ENCODE measurements around the gene RALGPS1. TPM values are rescaled to one million over a fixed set of nuclear protein-coding genes. Genes with fewer than 3 reads are reported as not detected.

The RALGPS1 gene
- total RNA-seq, 2 experiments from 2014 or later = 4.8 to 5.1 TPM

DNA sequence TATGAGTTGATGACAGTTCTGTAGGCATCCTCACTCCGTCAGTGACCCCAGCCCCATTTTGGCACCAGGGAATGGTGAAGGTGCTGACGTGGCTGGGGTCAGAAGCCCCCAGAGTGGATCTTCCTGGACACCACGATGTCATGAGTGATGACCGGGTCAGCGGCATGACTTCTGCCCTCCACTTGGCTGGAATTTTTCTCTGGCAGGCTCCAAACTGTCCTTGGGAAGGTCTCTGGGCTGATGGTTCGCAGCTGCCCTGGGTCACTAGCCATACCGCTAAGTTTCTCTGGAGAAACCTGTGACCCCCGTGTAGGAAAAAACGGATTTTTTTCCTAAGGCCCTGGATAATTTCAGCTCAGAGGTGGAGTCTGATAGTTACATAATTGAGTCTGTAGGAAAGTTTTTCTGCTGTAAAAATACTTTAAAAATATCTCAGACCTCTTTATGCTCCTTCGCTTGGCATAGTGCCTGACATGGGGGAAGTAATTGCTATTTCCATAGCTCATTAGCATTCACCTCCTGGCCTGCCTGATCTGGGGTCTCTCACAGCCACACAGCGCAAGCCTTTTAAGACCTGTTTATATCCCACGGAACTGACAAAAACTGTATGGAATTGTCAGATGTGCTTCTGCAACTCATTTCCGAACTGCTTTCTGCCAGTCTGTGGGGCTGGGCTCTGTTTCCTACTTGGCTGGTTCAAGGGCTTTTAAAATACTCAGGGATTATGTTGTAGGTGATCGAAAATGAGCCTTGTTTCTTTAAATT, 138.7 kb downstream of the RALGPS1 start:
- Mint-ChIP-seq H3K4me1 (peaks cover 13% of the 10 kb centered on the region), H3K9me3 (no peaks in the 10 kb centered on the region), H3K4me3 (no peak overlapping the region), H3K27me3 (peaks cover 1% of the 10 kb centered on the region), H3K36me3 (no peaks in the 10 kb centered on the region), H3K27ac (no peak overlapping the region)
- DNase-seq (no peak), ATAC-seq (ENCODE audit: low read depth) (no peak)
- POLR2A ChIA-PET = no interaction called here

DNA sequence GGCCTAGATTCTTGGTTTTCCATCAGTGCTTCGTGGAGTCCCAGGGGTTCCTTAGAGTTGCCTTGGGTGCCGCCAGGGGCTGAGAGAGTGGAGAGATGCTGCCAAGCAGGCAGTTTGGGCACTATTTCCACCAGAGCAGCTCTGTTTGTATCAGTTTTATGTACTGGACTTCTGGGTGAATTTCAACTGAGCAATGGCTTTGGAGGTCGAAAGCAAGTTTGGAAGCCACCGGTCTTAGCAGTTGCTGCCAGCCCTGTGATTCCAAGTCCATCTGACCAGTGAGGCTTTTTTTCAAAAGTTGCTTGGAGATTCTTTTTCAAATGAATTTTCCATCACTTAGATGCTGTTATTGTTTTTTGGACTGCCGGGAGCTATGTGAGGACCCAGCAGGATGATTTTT, 139.4 kb downstream of the RALGPS1 start:
- Mint-ChIP-seq H3K36me3 (no peaks in the 10 kb centered on the region), H3K27ac (no peak overlapping the region), H3K4me1 (peaks cover 13% of the 10 kb centered on the region), H3K4me3 (no peak overlapping the region), H3K9me3 (no peaks in the 10 kb centered on the region), H3K27me3 (peaks cover 1% of the 10 kb centered on the region)
- ATAC-seq (ENCODE audit: low read depth) = no peak
- no peak for DNase-seq
- POLR2A ChIA-PET = no interaction called here

DNA sequence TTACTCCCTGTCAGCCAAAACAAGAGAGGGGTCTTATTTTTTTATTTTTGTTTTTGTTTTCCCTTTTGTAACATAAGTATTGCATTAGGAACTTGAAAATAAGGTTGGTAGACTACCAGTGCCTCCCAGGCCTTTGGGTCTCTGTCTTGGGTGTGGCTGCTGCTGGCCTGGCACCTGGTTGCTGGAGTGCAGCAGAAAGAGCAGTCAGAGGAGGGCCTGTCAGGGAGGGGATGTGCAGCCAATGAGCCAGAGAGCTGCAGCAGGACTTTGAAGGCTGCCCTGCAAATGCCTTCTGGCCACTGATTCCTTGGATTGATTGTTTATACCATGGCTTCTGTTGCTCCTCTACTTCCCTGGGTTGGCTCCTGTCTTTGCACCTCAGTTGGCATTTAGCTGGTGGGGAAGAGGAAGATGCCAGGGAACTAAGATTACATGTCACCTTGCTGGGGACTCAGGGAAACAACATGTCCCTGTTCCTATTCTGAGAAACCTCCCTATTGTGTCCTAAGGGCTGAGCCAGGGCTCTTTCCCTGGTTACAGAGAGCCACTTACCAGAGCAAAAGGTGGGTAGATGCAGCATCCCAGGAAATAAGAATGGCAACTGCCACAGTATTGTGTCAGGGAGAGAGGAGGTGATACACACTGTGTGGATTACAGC, 141.3 kb downstream of the RALGPS1 start:
- Mint-ChIP-seq H3K4me3 (no peak overlapping the region), H3K36me3 (no peaks in the 10 kb centered on the region), H3K9me3 (no peaks in the 10 kb centered on the region), H3K27ac (no peak overlapping the region), H3K27me3 (peaks cover 1% of the 10 kb centered on the region), H3K4me1 (peaks cover 9% of the 10 kb centered on the region)
- POLR2A ChIA-PET = no interaction called here
- DNase-seq (no peak), ATAC-seq (ENCODE audit: low read depth) (no peak)

DNA sequence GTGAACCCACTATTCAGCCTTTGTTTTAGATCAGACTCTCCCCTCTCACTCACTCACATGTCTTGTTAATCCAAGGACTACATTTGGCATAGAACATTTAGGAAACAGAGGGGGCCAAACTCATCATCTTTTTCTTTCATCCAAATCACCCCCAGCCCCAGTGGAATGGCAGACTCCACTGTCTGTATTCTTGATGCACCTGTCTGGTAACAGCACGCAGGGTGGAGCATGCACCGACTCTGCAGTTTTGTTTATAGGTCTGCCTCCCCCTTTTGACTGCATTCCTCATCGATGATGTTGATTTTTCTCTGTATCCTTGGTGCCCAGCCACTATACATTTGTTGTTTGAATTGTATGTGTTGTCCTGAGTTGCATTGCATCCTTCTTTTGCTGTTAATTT, 141.9 kb downstream of the RALGPS1 start:
- Mint-ChIP-seq H3K9me3 (no peaks in the 10 kb centered on the region), H3K4me3 (no peak overlapping the region), H3K36me3 (no peaks in the 10 kb centered on the region), H3K27ac (no peak overlapping the region), H3K27me3 (peaks cover 1% of the 10 kb centered on the region), H3K4me1 (peaks cover 9% of the 10 kb centered on the region)
- ATAC-seq (ENCODE audit: low read depth) (no peak), DNase-seq (no peak)
- POLR2A ChIA-PET = interaction anchor here (1.1 kb wide), 1 partner anchor 13 kb away, joined by 3 read pairs; no protein-coding TSS in a partner anchor

DNA sequence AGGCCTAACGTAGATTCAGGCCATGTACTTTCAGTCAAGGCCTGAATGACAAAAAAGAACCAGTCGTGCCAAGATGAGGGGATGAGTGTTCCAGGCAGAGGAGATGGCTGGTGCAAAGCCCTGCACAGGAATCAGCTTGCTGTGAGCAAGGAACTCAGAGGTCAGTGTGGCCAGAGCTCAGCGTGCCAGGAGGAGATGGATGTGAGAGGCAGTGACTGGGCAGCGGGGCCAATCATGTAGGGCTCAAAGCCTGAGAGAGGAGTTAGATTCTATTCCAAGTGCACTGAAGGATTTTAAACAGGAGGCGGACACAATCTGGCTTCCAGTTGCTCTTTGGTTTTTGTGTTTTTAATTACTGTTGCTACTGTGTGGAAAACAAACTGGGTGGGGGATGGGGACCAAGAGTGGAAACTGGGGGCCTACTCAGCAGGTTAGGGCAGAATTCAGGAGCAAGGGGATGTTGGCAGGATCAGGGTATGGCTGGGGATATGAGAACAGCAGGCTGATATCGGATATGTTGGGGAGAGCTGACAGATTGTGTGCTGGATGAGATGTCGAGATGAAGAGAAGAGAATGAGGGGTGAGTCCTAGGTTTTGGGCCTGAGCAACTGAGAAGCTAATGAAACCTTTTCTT, 143.5 kb downstream of the RALGPS1 start:
- Mint-ChIP-seq H3K4me3 (no peak overlapping the region), H3K27ac (peak overlapping the region; percentile 19), H3K36me3 (no peaks in the 10 kb centered on the region), H3K27me3 (peaks cover 1% of the 10 kb centered on the region), H3K4me1 (peaks cover 9% of the 10 kb centered on the region), H3K9me3 (no peaks in the 10 kb centered on the region)
- POLR2A ChIA-PET = no interaction called here
- DNase-seq (no peak), ATAC-seq (ENCODE audit: low read depth) (no peak)

DNA sequence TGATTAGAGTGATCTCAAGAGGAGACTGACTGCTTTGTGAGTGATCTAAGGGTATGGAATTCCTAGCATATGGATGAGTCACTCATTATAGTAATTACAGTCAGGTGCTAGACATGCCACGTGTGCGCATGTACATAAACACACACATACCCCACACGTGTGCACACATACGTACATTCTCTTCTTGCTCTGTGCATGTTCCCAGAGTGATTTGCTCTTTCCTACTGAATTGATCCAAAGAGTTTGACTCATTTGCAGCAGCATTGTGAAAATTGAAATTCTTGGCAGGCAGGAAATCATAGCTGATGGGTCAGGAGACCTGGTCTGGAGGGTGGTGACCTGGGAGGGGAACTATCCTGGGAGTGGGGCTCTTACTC, 144.1 kb downstream of the RALGPS1 start:
- Mint-ChIP-seq H3K27ac (no peak overlapping the region), H3K4me3 (no peak overlapping the region), H3K9me3 (no peaks in the 10 kb centered on the region), H3K36me3 (no peaks in the 10 kb centered on the region), H3K4me1 (peaks cover 9% of the 10 kb centered on the region), H3K27me3 (peaks cover 1% of the 10 kb centered on the region)
- DNase-seq (no peak), ATAC-seq (ENCODE audit: low read depth) (no peak)
- POLR2A ChIA-PET = no interaction called here

DNA sequence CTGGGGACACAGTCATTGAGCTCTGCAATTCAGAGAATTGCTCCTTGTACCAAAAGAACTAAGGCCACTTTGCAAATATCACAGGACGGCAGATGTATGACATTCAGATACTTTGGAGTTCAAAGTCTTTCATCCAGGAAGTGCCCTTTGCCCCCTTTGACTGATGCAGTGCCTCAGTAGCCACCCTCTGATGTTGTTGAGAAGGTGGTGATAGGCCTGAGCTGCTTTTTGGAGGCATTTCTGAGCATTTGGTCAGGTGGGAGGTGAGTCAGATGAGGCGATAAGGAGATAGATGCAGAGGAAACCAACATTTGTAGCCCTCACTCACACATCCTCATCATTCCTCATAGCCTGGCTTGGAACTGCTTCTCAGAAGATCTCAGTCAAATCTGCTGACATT, 144.4 kb downstream of the RALGPS1 start:
- no peak for DNase-seq
- no peaks in the 10 kb centered on the region for H3K9me3 Mint-ChIP-seq

DNA sequence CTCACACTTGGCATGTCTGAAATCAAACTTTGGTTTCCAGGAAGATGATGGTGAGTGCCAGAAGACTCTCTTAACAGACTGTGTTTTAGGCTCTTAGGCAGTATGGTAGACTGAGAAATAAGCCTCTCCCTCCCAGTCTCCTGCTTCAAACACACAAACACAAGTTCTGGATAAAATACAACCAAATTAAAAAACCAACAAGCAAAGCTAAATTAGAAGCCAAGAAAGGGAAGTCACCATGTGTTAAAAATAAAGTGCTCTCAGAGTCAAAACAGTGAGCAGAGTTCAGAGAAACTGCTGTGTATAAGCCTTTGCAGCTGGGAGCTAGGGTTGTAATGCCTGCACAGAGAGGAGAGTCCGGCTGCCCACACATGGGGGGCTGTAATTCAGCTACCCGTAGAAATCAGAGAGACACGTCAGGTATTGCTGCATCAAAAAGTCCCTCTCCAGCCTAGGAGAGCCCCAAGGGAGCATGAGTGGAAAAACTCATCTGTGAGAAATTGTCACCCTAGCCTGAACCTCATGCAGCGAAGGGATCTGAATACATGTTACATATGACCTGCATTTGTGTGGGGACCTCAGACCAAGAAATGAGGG, 145.3 kb downstream of the RALGPS1 start:
- Mint-ChIP-seq H3K36me3 (no peaks in the 10 kb centered on the region), H3K27me3 (peaks cover 1% of the 10 kb centered on the region), H3K4me3 (no peak overlapping the region), H3K9me3 (no peaks in the 10 kb centered on the region), H3K4me1 (peaks cover 9% of the 10 kb centered on the region), H3K27ac (no peak overlapping the region)
- no peak for DNase-seq
- ATAC-seq (ENCODE audit: low read depth) = no peak
- POLR2A ChIA-PET = no interaction called here

More for the DNA sequence above, 144.4 kb downstream of the RALGPS1 start:
- Mint-ChIP-seq H3K27ac (no peak overlapping the region), H3K27me3 (peaks cover 1% of the 10 kb centered on the region), H3K4me3 (no peak overlapping the region), H3K36me3 (no peaks in the 10 kb centered on the region), H3K4me1 (peaks cover 9% of the 10 kb centered on the region)
- POLR2A ChIA-PET = no interaction called here
- no peak for ATAC-seq (ENCODE audit: low read depth)

DNA sequence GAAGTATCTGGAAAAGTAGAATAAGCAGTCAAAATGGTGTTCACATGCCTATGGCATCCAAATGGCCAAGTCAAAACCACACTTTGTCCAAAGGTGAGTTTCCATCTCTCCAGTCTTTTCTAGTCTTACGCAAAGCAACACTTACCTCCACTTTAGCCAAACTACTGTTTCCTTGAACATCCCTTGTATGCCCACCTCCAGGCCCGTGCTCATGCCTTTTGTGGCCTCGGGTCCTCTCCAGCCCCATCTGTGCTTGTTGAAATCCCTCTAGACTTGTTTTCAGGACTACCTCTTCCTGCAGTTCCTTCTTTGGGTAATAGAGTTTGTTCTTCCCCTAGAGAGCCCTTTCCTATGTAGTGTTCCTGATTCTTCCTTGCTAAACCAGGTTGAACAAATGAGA, 146.8 kb downstream of the RALGPS1 start:
- no peaks in the 10 kb centered on the region for H3K9me3 Mint-ChIP-seq

DNA sequence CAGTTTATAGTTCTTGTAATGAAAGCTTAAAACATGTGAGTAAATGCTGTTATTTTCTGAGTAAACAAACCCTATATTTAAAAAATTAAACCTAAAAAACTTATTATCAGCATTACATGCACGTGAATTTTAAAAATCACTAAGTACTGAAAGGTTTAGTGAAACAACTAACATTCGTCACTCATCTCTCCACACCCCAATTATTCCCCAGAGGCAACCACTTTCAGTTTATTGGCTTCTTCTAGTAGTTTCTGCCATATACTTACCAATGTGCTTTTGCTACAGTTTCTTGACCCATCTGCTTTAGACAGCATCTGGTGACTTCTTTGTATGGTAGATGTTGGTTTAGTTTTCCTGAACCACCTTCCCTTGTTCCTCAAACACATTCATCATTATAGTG, 149.8 kb downstream of the RALGPS1 start:
- ATAC-seq (ENCODE audit: low read depth) (no peak), DNase-seq (no peak)
- no peaks in the 10 kb centered on the region for H3K27me3 Mint-ChIP-seq
- H3K4me1 Mint-ChIP-seq = peaks cover 3% of the 10 kb centered on the region
- H3K4me3 Mint-ChIP-seq = no peak overlapping the region
- no peaks in the 10 kb centered on the region for H3K36me3 Mint-ChIP-seq
- no peaks in the 10 kb centered on the region for H3K9me3 Mint-ChIP-seq
- POLR2A ChIA-PET = no interaction called here
- H3K27ac Mint-ChIP-seq = no peak overlapping the region

More for the DNA sequence above, 146.8 kb downstream of the RALGPS1 start:
- ATAC-seq (ENCODE audit: low read depth) (no peak), DNase-seq (no peak)
- Mint-ChIP-seq H3K36me3 (no peaks in the 10 kb centered on the region), H3K4me1 (peaks cover 9% of the 10 kb centered on the region), H3K27ac (no peak overlapping the region), H3K4me3 (no peak overlapping the region), H3K27me3 (no peaks in the 10 kb centered on the region)
- POLR2A ChIA-PET = no interaction called here

DNA sequence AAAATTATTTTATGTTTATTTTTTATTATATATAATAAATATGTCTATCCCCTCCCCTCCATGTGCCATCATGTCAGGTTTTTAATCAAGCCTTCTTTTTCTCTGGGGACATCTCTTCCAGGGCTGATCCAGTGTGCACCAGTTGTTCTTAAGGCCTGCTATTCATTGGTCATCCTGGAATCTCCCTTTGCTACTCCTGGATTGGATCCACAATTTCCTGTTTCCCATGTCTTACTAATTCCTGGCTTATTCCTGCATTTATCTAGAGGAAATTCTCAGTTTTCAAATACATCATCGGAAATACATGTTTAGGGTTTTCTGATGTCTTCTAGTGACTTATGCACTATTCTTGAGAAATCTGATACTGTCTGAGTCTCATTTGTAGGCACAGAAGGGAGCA, 151.0 kb downstream of the RALGPS1 start:
- H3K4me1 Mint-ChIP-seq = no peaks in the 10 kb centered on the region
- H3K27ac Mint-ChIP-seq = no peak overlapping the region
- H3K36me3 Mint-ChIP-seq = no peaks in the 10 kb centered on the region
- DNase-seq = no peak
- no peak for ATAC-seq (ENCODE audit: low read depth)
- no peak overlapping the region for H3K4me3 Mint-ChIP-seq
- POLR2A ChIA-PET = no interaction called here
- H3K9me3 Mint-ChIP-seq = no peaks in the 10 kb centered on the region
- no peaks in the 10 kb centered on the region for H3K27me3 Mint-ChIP-seq

DNA sequence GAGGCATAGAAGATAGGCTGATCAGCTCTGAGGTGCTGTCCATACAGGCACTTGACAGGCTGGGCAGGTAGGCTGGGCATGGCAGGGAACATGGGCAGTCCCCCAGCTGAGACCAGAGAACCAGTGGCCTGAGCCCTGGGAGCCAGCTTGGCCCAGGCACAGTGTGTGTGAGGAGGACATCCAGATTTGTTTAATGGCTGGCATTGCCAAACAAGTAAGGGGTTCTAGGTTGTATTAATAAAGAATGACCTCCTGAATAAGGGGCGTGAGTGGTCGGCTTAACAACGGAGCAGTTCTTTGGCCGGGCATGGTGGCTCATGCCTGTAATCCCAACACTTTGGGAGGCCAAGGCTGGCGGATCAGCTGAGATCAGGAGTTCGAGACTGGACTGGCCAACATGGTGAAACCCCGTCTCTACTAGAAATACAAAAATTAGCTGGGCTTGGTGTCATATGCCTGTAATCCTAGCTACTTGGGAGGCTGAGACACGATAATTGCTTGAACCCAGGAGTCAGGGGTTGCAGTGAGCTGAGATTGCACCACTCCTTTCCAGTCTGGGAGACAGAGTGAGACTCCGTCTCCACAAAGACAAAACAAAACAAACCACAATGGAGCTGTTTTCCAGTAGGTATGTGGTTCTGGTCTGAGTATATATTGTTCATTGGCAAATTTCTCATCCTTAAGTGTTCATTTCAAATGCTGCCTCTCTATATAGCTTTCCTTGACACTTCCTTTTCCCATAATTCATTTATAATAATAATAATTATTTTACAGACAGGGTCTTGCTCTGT, 151.7 kb downstream of the RALGPS1 start:
- ATAC-seq (ENCODE audit: low read depth) (no peak), DNase-seq (no peak)
- POLR2A ChIA-PET = no interaction called here
- no peak overlapping the region for H3K27ac Mint-ChIP-seq
- no peaks in the 10 kb centered on the region for H3K36me3 Mint-ChIP-seq
- H3K9me3 Mint-ChIP-seq = peaks cover 2% of the 10 kb centered on the region
- no peak overlapping the region for H3K4me3 Mint-ChIP-seq
- peaks cover 2% of the 10 kb centered on the region for H3K27me3 Mint-ChIP-seq
- no peaks in the 10 kb centered on the region for H3K4me1 Mint-ChIP-seq

DNA sequence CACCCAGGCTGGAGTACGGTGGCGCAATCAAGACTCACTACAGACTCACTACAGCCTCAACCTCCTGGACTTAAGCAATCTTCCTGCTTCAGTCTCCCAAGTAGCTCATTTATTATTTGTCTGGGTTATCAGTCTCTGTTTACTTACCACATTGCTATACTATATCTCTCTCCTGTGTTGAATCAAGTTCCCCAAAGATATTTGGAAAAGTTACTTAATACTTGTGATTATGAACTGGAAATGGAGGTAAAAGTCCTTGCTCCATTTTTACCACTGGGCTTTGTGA, 152.2 kb downstream of the RALGPS1 start:
- H3K27ac Mint-ChIP-seq = no peak overlapping the region
- peaks cover under 1% of the 10 kb centered on the region for H3K36me3 Mint-ChIP-seq
- H3K27me3 Mint-ChIP-seq = peaks cover 2% of the 10 kb centered on the region
- DNase-seq (no peak), ATAC-seq (ENCODE audit: low read depth) (no peak)
- POLR2A ChIA-PET = no interaction called here
- H3K9me3 Mint-ChIP-seq = peaks cover 3% of the 10 kb centered on the region
- no peak overlapping the region for H3K4me3 Mint-ChIP-seq
- no peaks in the 10 kb centered on the region for H3K4me1 Mint-ChIP-seq

Measured in activated naive CD8-positive, alpha-beta T cell treated with anti-CD3 and anti-CD28 coated beads, Interleukin-2, amount 10 ng/mL, durations not matched to agents 7 days and 5 days (primary cell).